Left cardiac atrium (tissue), 4 donors: ENCODE data around the gene RBBP8NL. TPM values are rescaled to one million over a fixed set of nuclear protein-coding genes. Genes with fewer than 3 reads are reported as not detected.

Experiments used
- ATAC-seq, 2 donors: fragments of 200-7000 bp; cut with Tn5 transposase; one replicate each; pipeline ENCODE4 v1.9.1; 2020; ENCODE audit warnings: mild to moderate bottlenecking in 2 of 2, moderate library complexity in 2 of 2
- DNase-seq: peaks from one replicate; pipeline ENCODE4 v3.0.0-alpha.2; 2020
- intact Hi-C, 2 donors: fragments of 100-400 bp; cut with DNase I; formaldehyde crosslinking; loops; one replicate each; pipeline versions ENCODE4 v1.14.1 to v1.15.1; 2022 to 2023
- total RNA-seq, 2 donors: library from RNA; stranded (reverse); fragmentation: NEBNext Ultra II Directional; extraction: Animal tissue kit (Norgen Biotek cat#: 25700); gene quantifications; one replicate each; pipeline ENCODE4 v1.2.1, GENCODE V29; 2021
- donor health status: DM: no; HTN: yes; CAD: no.
- donor health status: DM: no; HTN: yes; CAD: no; lungs with severe emphysema.
- donor health status: DM: yes; HTN: yes; CAD: no.
- donor health status: Dilated cardiomyopathy.

The RBBP8NL gene
- total RNA-seq, 2 donors from 2014 or later = not detected

DNA sequence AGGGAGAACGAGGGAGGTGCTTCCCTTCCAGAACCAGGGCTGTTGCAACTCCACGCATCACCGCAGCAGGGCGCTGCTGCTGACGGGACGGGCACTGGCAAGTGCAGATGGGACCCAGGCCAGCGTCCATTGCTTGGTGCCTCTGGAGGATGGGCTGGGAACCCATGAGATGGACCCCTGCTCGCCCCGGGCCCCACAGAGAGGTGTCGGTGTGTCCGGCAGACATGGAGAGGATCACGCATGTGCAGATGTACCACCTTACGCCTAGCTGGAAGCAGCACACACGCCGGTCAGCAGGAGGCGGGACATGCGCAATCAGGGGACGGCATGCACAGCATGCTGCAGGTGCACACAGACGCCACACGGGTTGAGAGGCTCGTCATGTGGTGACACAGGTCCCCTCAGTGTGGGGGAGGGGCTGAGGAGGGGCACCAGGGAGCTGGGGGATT is 26.0 kb downstream of the RBBP8NL start:
- ATAC-seq = no peak
- no peak for DNase-seq
- intact Hi-C loops = no loop called here

- ATAC-seq (no peak), DNase-seq (no peak)
- intact Hi-C loops = no loop called here
Measured at GRCh38 chr20:62400541-62400940, 26.8 kb downstream of the RBBP8NL start.

- ATAC-seq (no peak), DNase-seq (no peak)
- intact Hi-C loops = no loop called here
Measured at GRCh38 chr20:62400021-62400420, 27.3 kb downstream of the RBBP8NL start.

DNA sequence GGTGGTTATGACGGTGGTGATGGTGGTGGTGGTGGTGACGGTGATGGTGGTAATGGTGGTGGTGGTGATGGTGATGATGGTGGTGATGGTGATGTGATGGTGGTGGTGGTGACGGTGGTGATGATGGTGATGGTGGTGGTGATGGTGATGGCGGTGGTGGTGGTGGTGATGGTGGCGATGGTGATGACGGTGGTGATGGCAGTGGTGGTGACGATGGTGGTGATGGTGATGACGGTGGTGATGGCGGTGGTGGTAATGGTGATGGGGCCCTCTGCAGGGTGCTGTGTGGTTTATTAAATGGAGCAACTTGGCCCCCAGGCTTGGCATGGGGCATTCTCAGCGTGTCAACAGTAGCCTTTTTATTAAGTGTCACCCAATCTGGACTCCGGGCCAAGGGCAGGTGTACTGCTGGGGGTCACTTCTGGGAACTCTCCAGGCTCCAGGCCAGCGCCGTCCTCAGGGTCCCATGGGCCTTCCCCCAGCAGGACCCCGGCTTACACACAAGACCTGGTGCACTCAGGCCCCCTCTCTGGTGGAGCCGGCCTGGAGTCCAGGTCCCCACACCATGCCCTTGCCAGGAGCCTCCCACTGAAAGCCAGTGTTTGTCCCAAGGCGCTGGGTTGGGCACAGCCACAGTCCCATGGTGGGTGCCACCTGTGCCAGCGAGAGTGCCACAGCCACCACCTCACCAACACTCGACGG is 29.1 kb downstream of the RBBP8NL start:
- DNase-seq = no peak
- no peak for ATAC-seq
- intact Hi-C loops = no loop called here

- DNase-seq (no peak), ATAC-seq (no peak)
- intact Hi-C loops = no loop called here
Measured at GRCh38 chr20:62396367-62397239, 30.7 kb downstream of the RBBP8NL start.

DNA sequence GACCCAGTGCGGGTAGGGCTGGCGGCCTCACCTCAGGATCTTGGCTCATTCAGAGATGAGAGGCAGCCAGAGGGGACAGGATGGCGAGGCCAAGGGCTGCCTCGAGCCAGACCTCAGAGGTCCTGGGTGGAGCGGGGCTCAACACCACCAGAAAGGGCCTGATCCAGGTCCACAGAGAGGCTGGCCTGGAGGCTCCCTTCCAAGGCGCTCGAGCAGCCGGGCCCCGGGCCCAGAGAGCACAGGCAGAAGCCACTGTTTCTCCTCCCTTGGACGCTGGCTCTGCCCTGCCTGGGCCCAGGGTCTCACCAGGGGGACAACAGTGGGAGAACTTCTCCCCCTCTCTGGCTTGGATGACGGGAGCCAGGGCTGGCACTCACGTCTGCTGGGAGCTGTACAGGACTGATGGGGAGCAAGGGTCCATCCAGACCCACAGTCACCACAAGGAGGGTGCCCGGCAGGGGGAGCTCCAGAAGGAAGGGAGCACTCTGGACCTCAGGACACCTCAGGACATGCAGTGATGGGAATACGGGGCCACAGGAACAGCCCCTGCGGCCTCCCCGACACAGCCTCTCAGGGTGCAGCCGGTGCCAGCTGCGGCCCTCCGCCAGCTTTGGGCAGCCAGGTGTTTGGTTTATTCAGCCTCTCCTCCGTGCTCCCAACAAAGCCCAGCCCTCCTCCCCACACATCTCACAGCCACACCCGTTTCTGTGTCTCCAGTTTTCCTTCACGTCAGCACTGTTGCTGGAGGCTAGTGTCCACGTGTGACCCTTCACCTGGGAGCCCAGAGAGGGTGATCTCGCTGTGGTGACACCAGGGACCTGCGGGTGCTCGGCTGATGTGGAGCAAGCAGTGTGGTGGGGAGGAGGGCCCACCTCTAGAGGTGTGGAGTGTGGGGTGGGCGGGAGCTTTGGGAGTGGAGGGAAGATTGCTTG is 31.8 kb downstream of the RBBP8NL start:
- ATAC-seq (no peak), DNase-seq (no peak)
- intact Hi-C loops = no loop called here

GRCh38 chr20:62394248-62395245 is 32.8 kb downstream of the RBBP8NL start:
- DNase-seq = no peak
- intact Hi-C loops = no loop called here
- ATAC-seq = no peak

DNA sequence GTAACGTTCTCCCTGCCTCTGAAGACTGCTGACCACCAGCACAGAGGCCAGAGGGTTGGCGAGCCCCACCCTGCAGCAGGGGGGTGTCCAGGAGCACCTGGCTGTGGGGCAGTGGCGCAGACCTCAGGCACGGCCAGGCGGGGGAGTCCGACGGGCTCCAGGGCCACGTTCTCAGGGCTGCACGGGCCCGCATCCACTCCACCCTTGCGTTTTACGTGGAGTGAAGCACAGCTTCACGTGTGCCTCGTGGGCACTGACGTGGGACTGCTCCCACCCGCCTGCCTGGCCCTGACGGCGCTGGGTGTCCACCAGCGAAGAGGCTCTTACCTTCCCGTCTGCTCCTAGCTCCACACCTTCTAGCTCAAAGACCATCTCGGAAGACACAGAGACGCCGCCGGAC is 33.5 kb downstream of the RBBP8NL start:
- intact Hi-C loops = no loop called here

DNA sequence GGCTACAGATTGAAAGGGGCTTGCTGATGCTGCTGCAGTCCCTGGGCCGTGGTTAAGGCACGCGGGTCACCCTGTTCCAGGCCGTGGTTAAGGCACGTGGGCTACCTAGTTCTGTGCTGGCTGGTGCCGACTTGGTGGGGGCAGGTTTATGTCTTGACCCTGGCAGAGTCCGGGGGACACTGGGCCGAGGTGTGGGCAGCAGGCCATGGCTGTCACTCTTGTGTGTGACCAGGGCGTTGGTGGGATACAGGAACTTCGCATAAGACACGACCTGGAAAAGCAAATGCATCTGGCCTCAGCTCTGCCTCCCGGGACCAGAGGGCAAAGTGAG is 34.0 kb downstream of the RBBP8NL start:
- intact Hi-C loops = no loop called here
- no peak for ATAC-seq
- DNase-seq = no peak

More for the DNA sequence above, 33.5 kb downstream of the RBBP8NL start:
- ATAC-seq (no peak), DNase-seq (no peak)

DNA sequence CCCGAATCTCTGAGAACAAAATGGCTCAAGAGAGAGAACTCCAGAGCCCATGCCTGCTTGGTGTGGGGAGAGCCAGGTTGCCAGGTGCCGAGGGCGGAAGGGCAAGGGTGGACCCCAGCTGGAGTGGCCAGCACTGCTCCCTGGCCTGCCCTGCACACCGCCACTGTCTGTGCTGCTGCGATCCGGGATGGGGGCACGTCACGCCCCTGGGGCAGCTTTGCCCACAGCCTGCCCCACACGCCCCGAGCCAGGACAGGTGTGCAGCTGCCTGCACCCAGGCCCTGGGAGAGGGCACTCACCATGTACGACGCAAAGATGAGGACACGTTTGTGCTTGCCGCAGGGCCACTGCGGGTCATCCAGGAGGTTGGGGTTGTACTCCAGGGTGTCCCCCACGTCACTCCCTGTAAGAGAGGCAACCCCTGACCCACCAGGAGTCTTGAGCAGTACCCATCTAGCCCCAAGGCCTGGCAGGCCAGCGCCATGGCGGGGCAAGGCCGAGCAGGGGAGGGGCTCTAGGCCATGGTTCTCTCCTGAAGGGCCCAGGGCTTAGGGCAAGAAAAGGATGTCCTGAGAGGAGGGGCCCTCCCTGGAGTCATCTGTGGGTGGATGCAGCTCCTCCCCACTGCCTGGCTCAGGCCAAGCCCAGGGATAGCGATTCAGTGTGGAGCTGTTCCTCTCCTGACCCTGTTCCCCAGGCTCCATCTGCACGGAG is 34.6 kb downstream of the RBBP8NL start:
- intact Hi-C loops = no loop called here
- DNase-seq (no peak), ATAC-seq (no peak)

- intact Hi-C loops = no loop called here
- ATAC-seq = no peak
- DNase-seq = no peak
Measured at GRCh38 chr20:62392077-62392418, 35.3 kb downstream of the RBBP8NL start.

GRCh38 chr20:62391165-62392076 is 35.9 kb downstream of the RBBP8NL start:
- intact Hi-C loops = no loop called here

GRCh38 chr20:62390317-62391164 is 36.8 kb downstream of the RBBP8NL start:
- DNase-seq (no peak), ATAC-seq (no peak)
- intact Hi-C loops = no loop called here

More at GRCh38 chr20:62391165-62392076, 35.9 kb downstream of the RBBP8NL start:
- DNase-seq = no peak
- ATAC-seq = no peak

GRCh38 chr20:62389601-62390087 is 37.7 kb downstream of the RBBP8NL start:
- ATAC-seq (no peak), DNase-seq (no peak)
- intact Hi-C loops = no loop called here

DNA sequence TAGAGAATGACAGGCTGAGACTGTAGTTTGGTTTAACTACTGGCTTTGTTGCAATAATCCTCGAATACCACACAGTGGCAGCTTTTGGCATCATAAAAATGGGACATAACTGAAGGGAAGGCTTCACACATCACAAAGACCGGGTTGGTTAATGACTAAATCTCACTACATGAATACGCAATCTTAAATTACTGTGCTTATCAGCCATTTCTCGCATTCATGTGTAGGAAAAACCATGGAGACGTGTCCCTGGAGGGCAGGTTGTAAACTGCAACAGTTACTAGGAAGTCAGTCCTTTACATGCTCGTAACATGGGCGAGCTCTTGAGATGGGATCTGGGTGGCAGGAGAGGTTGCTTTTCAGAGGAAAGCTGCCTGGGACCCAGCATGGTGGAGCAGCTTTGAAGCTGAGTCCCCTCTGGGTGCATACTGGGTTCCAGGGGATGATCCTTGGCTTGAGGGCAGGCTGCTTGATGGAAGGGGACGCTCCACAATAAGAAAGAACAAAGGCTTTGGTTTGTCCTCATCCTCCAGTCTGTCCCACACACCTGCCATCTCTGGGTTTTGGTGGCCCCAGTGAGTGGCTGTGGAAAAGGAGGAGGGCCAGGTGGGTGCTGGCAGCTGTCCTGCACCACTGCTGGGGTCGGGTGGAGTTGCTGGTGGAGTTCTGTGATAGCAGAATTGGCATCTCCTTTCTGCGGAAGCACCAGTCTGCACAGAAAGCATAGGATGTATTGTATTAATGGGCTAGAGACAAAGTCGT is 38.3 kb downstream of the RBBP8NL start:
- DNase-seq (no peak), ATAC-seq (no peak)
- intact Hi-C loops = no loop called here
